Trophoblast cell (in vitro differentiated cells and primary cell): Measurements from ENCODE around the gene IMMP2L.

ENCODE experiments used
- DNase-seq, 2 donors: peaks; one replicate each; pipeline ENCODE4 v3.0.0-alpha.2; 2016
- H2AFZ ChIP-seq: 2 replicates; pipeline ENCODE4 v1.6.1; 2013; ENCODE audit warnings: low read length, moderate library complexity, mild to moderate bottlenecking; ENCODE audit not compliant: insufficient read depth, poor library complexity
- H2AK5ac ChIP-seq: 2 replicates; pipeline ENCODE4 v1.6.1; 2013; ENCODE audit warnings: mild to moderate bottlenecking, low read length
- H2BK120ac ChIP-seq: 2 replicates; pipeline ENCODE4 v1.6.1; 2013; ENCODE audit warnings: low read length, mild to moderate bottlenecking, moderate library complexity; ENCODE audit not compliant: insufficient read depth, poor library complexity
- H2BK12ac ChIP-seq: 2 replicates; pipeline ENCODE4 v1.6.1; 2013; ENCODE audit warnings: mild to moderate bottlenecking, low read length, moderate library complexity
- H2BK5ac ChIP-seq: 2 replicates; pipeline ENCODE4 v1.6.1; 2013; ENCODE audit warnings: low read length, low read depth, moderate library complexity, mild to moderate bottlenecking; ENCODE audit not compliant: poor library complexity
- H3K14ac ChIP-seq: 2 replicates; pipeline ENCODE4 v1.6.1; 2013; ENCODE audit warnings: mild to moderate bottlenecking, low read length
- H3K18ac ChIP-seq: 2 replicates; pipeline ENCODE4 v1.6.1; 2013; ENCODE audit warnings: mild to moderate bottlenecking, low read length
- H3K23ac ChIP-seq: 2 replicates; pipeline ENCODE4 v1.6.1; 2013; ENCODE audit warnings: low read length
- H3K27ac ChIP-seq: 2 replicates; pipeline ENCODE4 v1.5.1; 2013; ENCODE audit warnings: low read depth, mild to moderate bottlenecking, inconsistent platforms, low read length, moderate library complexity
- H3K27me3 ChIP-seq: 2 replicates; pipeline ENCODE4 v1.6.1; 2013; ENCODE audit warnings: inconsistent platforms, mild to moderate bottlenecking, low read length, moderate library complexity; ENCODE audit not compliant: insufficient read depth
- H3K36me3 ChIP-seq, 2 experiments: 1 replicate in 1 of 2; 2 replicates in 1 of 2; pipeline ENCODE4 v1.6.1; 2013; ENCODE audit warnings: low read length in 2 of 2, mild to moderate bottlenecking in 2 of 2, moderate library complexity in 1 of 2; ENCODE audit not compliant: insufficient read depth in 2 of 2, control insufficient read depth in 1 of 2
- H3K4ac ChIP-seq: 2 replicates; pipeline ENCODE4 v1.6.1; 2013; ENCODE audit warnings: low read depth, mild to moderate bottlenecking, low read length, moderate library complexity
- H3K4me1 ChIP-seq, 2 experiments: 1 replicate in 1 of 2; 2 replicates in 1 of 2; pipeline ENCODE4 v1.6.1; 2013; ENCODE audit warnings: low read length in 2 of 2, mild to moderate bottlenecking in 2 of 2, moderate library complexity in 1 of 2; ENCODE audit not compliant: insufficient read depth in 2 of 2, control insufficient read depth in 1 of 2
- H3K4me2 ChIP-seq: 2 replicates; pipeline ENCODE4 v1.6.1; 2013; ENCODE audit warnings: inconsistent platforms, mild to moderate bottlenecking, low read length, moderate library complexity
- H3K4me3 ChIP-seq: 2 replicates; pipeline ENCODE4 v1.5.1; 2013; ENCODE audit warnings: mild to moderate bottlenecking, low read depth, low read length, inconsistent platforms
- H3K79me1 ChIP-seq: one replicate; pipeline ENCODE4 v1.6.1; 2013; ENCODE audit warnings: low read length
- H3K79me2 ChIP-seq: 2 replicates; pipeline ENCODE4 v1.6.1; 2013; ENCODE audit warnings: low read length, mild to moderate bottlenecking; ENCODE audit not compliant: control insufficient read depth, insufficient read depth, poor library complexity
- H3K9ac ChIP-seq: 2 replicates; pipeline ENCODE4 v1.6.1; 2013; ENCODE audit warnings: mild to moderate bottlenecking, low read length
- H3K9me3 ChIP-seq: 2 replicates; pipeline ENCODE4 v1.6.1; 2013; ENCODE audit warnings: low read depth, mild to moderate bottlenecking, control low read depth, inconsistent platforms, low read length; ENCODE audit not compliant: insufficient read depth
- H4K12ac ChIP-seq: 2 replicates; pipeline ENCODE4 v1.6.1; 2013; ENCODE audit warnings: low read depth, mild to moderate bottlenecking, low read length, moderate library complexity
- H4K8ac ChIP-seq: 2 replicates; pipeline ENCODE4 v1.6.1; 2013; ENCODE audit warnings: low read depth, mild to moderate bottlenecking, low read length, moderate library complexity
- H4K91ac ChIP-seq: one replicate; pipeline ENCODE4 v1.6.1; 2013; ENCODE audit warnings: low read depth, mild to moderate bottlenecking, low read length, moderate library complexity
- WGBS: extraction: QIAGEN DNeasy Blood & Tissue Kit; methylation state at CpG from one replicate; pipeline ENCODE4 v1.1.7; 2013; ENCODE audit warnings: missing lambda C conversion rate; ENCODE audit not compliant: insufficient read length, insufficient coverage; ENCODE audit errors: extremely low coverage; 5-methylcytosine and 5-hydroxymethylcytosine counted together

IMMP2L gene

DNA sequence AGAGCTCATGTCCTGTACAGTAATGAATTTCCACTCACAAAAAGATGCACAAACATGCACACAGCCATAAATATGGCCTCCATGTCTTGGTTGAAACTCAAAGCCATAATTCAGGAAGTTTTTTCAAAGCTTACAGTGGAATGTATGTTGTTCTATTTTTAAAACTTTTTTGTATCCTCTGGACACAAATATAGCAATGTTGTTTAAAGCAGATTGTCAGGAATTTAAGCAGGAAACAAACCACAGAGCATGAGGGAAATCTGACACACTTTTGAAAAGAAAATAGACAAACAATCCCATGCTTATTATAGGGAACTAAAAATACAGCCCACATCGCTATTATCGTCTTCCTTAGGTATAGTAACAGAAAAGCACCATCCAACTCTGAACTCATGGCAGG, 449.9 kb downstream of the IMMP2L start:
- Histone ChIP-seq H3K18ac (no peak overlapping the region), H3K23ac (no peak overlapping the region), H4K8ac (no peak overlapping the region), H3K79me2 (no peaks in the 10 kb centered on the region), H2AK5ac (no peak overlapping the region), H3K14ac (no peak overlapping the region), H3K4me1 (no peaks in the 10 kb centered on the region), H2AFZ (no peak overlapping the region), H3K79me1 (no peaks in the 10 kb centered on the region), H4K12ac (no peak overlapping the region), H3K27ac (no peak overlapping the region), H2BK12ac (no peak overlapping the region), H3K4ac (no peak overlapping the region), H3K9ac (no peak overlapping the region), H2BK120ac (no peak overlapping the region), H3K36me3 (no peaks in the 10 kb centered on the region), H2BK5ac (no peak overlapping the region), H3K4me3 (no peak overlapping the region), H3K27me3 (no peaks in the 10 kb centered on the region), H3K4me2 (no peak overlapping the region), H3K9me3 (no peaks in the 10 kb centered on the region), H4K91ac (no peak overlapping the region)
- DNase-seq: no peak
- no CpG with 5 or more reads among the region's 2 CpGs for WGBS

GRCh38 chr7:111108496-111108895, 453.8 kb downstream of the IMMP2L start:
- no peak overlapping the region for H2AK5ac ChIP-seq
- no peak overlapping the region for H3K4me2 ChIP-seq
- no peak overlapping the region for H3K4me3 ChIP-seq
- no peak overlapping the region for H4K8ac ChIP-seq
- no peaks in the 10 kb centered on the region for H3K79me1 ChIP-seq
- no CpG with 5 or more reads among the region's 3 CpGs for WGBS
- no peak overlapping the region for H3K18ac ChIP-seq
- no peak overlapping the region for H3K27ac ChIP-seq
- H3K14ac ChIP-seq: no peak overlapping the region
- H3K4me1 ChIP-seq: no peaks in the 10 kb centered on the region
- no peaks in the 10 kb centered on the region for H3K9me3 ChIP-seq
- H2BK120ac ChIP-seq: no peak overlapping the region
- H4K12ac ChIP-seq: no peak overlapping the region
- no peak for DNase-seq
- no peak overlapping the region for H2BK5ac ChIP-seq
- H3K9ac ChIP-seq: no peak overlapping the region
- H3K23ac ChIP-seq: no peak overlapping the region
- no peak overlapping the region for H2AFZ ChIP-seq
- no peaks in the 10 kb centered on the region for H3K36me3 ChIP-seq
- H2BK12ac ChIP-seq: no peak overlapping the region
- H3K27me3 ChIP-seq: no peaks in the 10 kb centered on the region
- no peak overlapping the region for H4K91ac ChIP-seq
- no peaks in the 10 kb centered on the region for H3K79me2 ChIP-seq
- no peak overlapping the region for H3K4ac ChIP-seq

DNA sequence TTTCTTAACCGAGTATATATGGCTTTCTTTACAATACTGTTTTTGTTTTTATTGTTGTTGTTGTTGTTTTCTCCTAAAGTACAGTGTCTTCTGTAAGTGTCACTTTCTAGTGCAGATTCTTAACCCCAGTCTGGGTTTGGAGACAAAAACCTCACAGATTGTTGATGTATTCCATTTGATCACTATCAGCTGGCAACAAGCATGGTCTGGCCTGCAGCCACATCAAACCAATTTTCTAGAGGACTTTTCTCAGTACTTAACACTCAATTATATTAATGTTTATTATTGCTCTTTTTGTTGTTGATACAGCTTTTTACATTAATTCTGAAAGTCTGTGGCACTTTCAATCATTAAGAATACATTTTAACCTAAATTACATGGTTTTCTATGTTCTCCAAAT, 454.3 kb downstream of the IMMP2L start:
- Histone ChIP-seq H4K8ac (no peak overlapping the region), H3K23ac (no peak overlapping the region), H2BK120ac (no peak overlapping the region), H3K4me3 (no peak overlapping the region), H3K4me2 (no peak overlapping the region), H3K4ac (no peak overlapping the region), H3K9ac (no peak overlapping the region), H2BK12ac (no peak overlapping the region), H2AK5ac (no peak overlapping the region), H3K79me1 (no peaks in the 10 kb centered on the region), H4K91ac (no peak overlapping the region), H4K12ac (no peak overlapping the region), H3K36me3 (no peaks in the 10 kb centered on the region), H3K27me3 (no peaks in the 10 kb centered on the region), H3K79me2 (no peaks in the 10 kb centered on the region), H3K4me1 (no peaks in the 10 kb centered on the region), H3K9me3 (no peaks in the 10 kb centered on the region), H2BK5ac (no peak overlapping the region), H3K14ac (no peak overlapping the region), H3K27ac (no peak overlapping the region), H3K18ac (no peak overlapping the region), H2AFZ (no peak overlapping the region)
- DNase-seq: no peak
- WGBS: no CpG with 5 or more reads among the region's 1 CpG

DNA sequence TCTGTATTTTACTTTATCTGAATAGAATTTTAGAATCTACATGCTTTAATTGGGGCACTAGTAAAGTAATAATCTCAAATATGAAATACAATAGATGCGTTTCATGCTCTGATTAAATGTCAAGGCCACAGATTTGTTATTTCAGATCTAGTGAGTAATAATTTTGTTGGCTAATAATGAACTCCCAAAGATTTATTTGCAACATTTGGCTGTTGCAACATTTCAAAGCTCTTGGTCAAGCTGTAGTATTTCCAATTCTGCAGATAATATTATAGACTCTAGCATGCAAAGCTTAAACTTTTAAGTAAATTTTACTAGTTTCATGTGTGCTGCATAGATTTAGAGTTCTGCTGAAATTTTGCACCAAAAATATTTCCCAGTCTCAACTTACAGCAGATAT, 454.7 kb downstream of the IMMP2L start:
- no peaks in the 10 kb centered on the region for H3K9me3 ChIP-seq
- no peaks in the 10 kb centered on the region for H3K36me3 ChIP-seq
- no peak overlapping the region for H2AK5ac ChIP-seq
- no peak overlapping the region for H3K4me2 ChIP-seq
- H3K79me2 ChIP-seq: no peaks in the 10 kb centered on the region
- no peak overlapping the region for H3K23ac ChIP-seq
- no peak for DNase-seq
- no peak overlapping the region for H4K91ac ChIP-seq
- H3K9ac ChIP-seq: no peak overlapping the region
- no CpG with 5 or more reads among the region's 1 CpG for WGBS
- no peaks in the 10 kb centered on the region for H3K27me3 ChIP-seq
- H3K4me3 ChIP-seq: no peak overlapping the region
- H2BK12ac ChIP-seq: no peak overlapping the region
- H4K12ac ChIP-seq: no peak overlapping the region
- no peak overlapping the region for H2BK120ac ChIP-seq
- H3K27ac ChIP-seq: no peak overlapping the region
- no peaks in the 10 kb centered on the region for H3K4me1 ChIP-seq
- no peak overlapping the region for H3K4ac ChIP-seq
- no peak overlapping the region for H2BK5ac ChIP-seq
- no peak overlapping the region for H2AFZ ChIP-seq
- H3K14ac ChIP-seq: no peak overlapping the region
- H4K8ac ChIP-seq: no peak overlapping the region
- H3K18ac ChIP-seq: no peak overlapping the region
- H3K79me1 ChIP-seq: no peaks in the 10 kb centered on the region
